Jurkat, Clone E6-1 (cell line): ENCODE results near the gene UCN2.
"Not testable (repeated sequence)": the region's sequence is repeated elsewhere in the genome, so short reads cannot be mapped to it uniquely, and the experiment has no call there.

Source experiments
- DNase-seq: peaks from one replicate; pipeline ENCODE4 v3.0.0-alpha.2; 2011; ENCODE audit warnings: low read depth, low spot score
- H3K4me3 ChIP-seq: 2 replicates; pipeline ENCODE4 v1.5.1; 2011; ENCODE audit warnings: mild to moderate bottlenecking, low read length, control low read depth, moderate library complexity

Gene UCN2

DNA sequence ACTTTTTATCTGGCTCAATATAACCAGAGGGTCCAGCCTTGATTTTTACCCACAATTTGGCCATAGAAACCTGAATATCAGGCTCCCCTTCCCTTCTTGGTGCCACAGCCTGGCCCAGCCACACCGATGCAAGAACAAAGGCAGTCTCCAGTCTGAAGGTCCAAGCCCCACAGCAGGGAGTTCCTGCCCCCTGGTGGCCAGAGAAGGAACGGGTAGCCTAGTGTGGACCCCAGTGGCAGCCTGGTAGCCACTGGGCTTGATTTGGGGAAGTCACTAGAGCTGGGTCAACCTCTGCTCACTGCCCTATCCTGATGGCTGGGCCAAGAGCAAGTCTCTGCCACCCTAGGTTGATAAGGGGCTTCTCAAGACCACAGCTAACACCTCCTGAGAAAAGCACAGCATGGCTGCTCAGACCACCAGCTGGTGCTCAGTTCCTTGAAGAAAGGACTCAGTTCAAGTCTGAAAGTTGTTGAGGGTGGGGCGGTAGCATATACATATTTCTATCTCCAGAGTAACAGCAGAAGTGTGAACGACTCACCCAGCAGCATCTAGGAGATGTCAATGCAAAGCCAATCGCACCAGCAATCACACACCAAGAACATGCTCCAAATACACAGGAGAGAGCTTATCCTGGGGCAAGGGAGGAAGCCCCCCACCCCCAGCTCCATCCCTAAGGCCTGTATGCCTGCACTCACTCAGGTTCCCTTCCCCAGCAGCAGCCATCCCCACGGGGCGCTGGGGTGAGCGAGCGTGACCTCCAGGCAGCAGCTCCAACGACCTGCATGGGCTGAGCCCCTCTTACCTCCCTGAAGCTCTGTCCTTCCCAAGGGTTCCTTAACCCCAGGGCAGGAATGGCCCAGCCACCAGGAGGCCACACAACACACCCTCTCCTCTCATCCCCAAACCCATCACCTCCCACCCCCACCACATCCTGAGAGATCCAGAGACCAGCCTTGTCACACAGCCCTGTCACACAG, 14.6 kb downstream of the UCN2 start:
- peak; percentile 58 for DNase-seq
- H3K4me3 ChIP-seq = no peak overlapping the region

DNA sequence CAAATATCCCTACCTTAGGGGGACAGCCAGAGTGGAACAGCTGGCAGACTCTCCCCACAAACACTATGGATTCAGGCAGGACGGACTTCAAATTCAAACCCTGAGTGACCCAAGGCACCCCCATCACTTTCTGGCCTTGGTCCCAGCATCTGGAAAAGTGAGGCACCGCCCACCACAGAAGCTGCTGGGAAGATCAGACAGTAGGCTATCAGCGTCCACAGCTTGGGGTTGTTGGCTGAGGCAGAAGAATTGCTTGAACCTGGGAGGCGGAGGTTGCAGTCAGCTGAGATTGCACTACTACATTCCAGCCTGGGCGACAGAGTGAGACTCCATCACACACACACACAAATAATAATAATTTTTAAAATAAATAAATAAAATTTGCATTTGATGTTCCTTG, 15.5 kb downstream of the UCN2 start:
- H3K4me3 ChIP-seq = no peak overlapping the region
- no peak for DNase-seq

- DNase-seq = no peak
- no peak overlapping the region for H3K4me3 ChIP-seq
Measured at GRCh38 chr3:48546203-48546829, 17.3 kb downstream of the UCN2 start.

DNA sequence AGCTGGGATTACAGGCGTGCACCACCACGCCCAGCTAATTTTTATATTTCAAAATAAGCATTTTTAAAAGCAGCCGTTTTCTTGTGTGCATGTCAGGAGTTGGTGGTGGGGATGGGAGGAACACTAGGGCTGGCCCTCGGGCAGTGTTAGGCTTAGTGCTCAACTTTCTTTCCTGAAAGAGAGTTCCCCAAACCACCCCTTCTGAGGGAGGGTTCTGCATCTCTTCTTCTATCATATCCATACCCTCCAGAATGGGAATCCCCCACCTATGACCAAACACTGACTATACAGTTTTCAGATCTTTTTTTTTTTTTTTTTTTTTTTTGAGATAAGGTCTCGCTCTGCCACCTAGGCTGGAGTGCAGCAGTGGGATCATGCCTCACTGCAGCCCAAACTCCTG, 19.4 kb downstream of the UCN2 start:
- H3K4me3 ChIP-seq = no peak overlapping the region
- DNase-seq = no peak

DNA sequence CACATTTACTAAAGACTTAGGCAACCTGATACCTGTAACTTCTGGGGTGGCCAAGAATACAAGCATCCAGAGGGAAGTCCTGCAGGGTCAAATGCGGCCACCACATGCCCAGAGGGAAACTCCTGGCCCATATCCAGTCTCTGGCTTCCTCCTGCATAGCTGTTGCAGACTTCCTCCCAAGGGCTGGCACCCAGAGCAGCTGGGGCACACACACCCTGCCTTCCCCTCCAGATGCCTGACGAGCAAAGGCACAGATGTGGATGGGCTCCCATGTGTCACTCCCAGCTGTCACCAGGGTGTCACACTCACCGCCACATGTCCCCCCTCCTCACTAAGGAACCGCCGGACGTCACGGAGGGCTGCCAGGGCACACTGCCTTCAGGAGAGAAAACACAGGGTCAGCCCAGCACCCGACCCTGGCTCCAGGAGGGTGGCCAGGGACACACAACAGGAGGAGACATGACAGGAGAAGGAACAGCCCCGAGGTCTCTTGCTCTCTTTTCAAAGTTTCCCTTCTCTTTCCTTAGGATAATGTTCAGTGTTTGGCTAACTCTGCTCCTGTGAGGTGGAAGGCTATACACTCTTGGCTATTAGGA, 20.2 kb downstream of the UCN2 start:
- no peak overlapping the region for H3K4me3 ChIP-seq
- no peak for DNase-seq

- no peak for DNase-seq
- H3K4me3 ChIP-seq = no peak overlapping the region
Measured at GRCh38 chr3:48538451-48538850, 25.1 kb downstream of the UCN2 start.

DNA sequence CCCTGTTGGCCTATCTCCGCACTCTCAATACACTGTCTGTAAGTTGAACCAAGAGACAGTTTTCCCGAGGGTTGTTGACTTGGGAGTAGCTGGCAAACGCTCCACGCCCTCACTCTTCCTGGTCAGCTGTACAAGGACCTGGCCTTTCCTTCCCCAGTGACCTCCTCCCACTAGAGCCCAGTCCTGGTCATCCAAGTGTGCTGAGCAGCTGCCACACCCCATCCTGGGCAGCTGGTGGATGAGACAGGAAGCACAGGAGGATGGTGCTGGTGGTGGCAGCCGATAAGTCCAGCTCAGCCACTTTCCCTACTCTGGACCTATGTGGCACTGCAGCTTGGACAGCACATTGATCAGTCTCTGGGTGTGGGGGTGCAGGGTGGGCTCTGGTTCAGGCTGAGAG, 26.8 kb downstream of the UCN2 start:
- no peak overlapping the region for H3K4me3 ChIP-seq
- no peak for DNase-seq

DNA sequence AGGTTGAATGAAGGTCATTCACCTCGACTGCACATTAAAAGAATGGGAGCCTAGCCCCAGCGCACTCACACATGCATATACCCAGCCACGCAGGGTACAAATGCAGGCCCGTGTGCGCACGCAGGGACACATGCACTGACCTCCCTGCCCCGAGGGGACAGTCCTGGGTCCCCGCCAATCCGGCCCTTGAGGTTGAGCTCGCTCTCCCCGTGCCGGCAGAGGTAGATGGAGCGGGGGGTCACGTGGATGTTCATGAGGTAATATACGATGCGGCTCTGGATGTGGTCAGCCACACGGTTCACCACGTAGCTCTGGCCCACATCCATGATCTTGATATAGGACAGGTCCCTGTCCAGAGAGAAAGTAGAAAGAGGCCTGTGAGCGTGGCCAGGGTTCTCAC, 27.5 kb downstream of the UCN2 start:
- no peak for DNase-seq

GRCh38 chr3:48535578-48535977, 28.0 kb downstream of the UCN2 start:
- DNase-seq = no peak
- H3K4me3 ChIP-seq = no peak overlapping the region

More for the DNA sequence above, 27.5 kb downstream of the UCN2 start:
- H3K4me3 ChIP-seq = no peak overlapping the region

DNA sequence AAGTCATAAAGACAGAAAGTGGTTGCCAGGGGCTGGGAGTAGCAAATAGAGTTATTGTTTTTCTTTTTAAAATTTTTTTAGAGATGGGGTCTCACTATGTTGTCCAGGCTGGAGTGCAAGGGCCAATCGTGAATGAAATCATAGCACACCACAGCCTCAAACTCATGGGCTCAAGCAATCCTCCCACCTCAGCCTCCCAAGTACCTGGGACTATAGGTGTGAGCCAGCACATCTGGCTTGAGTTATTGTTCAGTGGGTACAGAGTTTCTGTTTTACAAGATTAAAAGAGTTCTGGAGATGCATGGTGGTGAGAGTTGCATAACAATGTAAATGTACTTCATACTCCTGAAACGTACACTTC, 30.6 kb downstream of the UCN2 start:
- H3K4me3 ChIP-seq = no peak overlapping the region
- no peak for DNase-seq

GRCh38 chr3:48532271-48532976, 31.2 kb downstream of the UCN2 start:
- DNase-seq = no peak
- no peak overlapping the region for H3K4me3 ChIP-seq

- not testable (repeated sequence) for DNase-seq, H3K4me3 ChIP-seq
Measured at GRCh38 chr3:48530701-48531100, 32.9 kb downstream of the UCN2 start.

GRCh38 chr3:48528754-48529153, 34.8 kb downstream of the UCN2 start:
- DNase-seq = no peak
- no peak overlapping the region for H3K4me3 ChIP-seq

DNA sequence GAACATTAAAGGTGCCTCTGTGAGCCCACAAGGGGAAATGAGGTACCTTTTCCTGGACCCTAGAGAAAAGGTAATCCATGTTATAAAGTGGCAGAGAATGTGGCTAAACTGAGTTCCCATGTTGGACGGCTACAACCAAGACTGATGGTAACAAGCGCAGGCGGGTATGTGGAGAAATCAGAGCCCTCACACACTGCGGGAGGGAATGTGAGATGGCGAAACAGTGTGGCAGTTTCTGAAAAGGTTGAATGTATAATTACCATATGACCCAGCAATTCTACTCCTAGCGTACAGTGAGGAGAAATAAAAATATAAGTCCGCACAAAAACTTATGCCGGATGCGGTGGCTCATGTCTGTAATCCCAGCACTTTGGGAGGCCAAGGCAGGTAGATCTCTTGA, 35.5 kb downstream of the UCN2 start:
- no peak overlapping the region for H3K4me3 ChIP-seq
- DNase-seq = no peak

DNA sequence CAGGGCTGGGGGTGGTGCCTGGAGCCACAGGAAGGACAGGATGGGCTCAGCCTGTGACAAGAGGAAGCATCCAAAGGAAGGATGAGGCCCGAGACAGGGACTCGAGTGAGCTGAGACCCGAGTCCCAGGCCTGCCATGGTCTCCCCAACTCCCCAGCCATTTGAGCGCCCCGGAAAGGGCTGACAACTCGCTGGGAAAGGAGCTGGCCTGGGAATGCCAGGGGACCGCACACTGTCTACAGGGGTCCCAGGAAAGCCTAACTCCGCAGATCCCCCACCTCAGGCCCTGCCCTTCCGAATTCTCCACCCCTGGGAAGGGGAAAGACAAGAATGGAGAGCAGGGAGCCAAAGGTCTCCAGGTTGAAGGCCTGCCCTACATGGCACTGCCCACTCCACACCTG, 38.6 kb downstream of the UCN2 start:
- no peak for DNase-seq

DNA sequence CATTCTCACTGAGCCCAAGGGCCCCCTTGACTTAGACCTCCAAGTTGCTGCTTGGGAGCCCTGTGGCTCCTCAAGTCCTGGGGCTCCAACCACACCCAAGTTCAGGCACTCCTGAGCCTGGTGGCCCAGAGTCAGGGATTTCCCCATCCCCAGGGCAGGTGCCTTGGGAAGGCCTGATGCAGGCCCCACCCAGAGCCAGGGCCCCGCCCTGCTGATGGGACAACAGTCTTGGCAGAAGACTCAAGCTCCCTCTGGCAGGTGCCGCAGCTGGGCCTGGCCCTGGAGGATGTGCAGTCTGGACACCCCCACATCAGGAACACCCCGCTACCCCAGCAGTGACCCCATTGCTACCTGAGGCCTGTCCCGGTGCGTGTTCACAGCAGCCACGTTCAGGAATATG, 41.9 kb downstream of the UCN2 start:
- H3K4me3 ChIP-seq = no peak overlapping the region
- DNase-seq = no peak

More for the DNA sequence above, 38.6 kb downstream of the UCN2 start:
- H3K4me3 ChIP-seq = no peak overlapping the region

DNA sequence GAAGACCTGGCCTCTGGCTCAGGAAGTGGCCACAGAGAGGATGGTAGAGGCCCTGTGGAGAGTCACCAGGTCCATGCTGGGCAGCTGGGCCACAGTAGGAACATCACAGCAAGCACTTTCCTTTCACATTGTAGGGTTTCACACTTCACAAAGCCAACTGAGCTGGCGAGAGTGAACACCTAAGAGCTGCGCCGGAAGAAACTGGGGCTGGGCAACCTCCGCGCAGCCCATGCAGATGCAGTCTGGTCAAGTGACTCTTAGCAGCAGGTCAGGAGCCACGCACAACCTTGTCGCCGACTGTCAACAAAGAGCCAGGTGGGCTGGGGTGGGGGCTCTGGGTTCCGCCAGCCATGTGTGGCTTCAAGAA, 44.3 kb downstream of the UCN2 start:
- no peak for DNase-seq
- no peak overlapping the region for H3K4me3 ChIP-seq

GRCh38 chr3:48518638-48519276, 44.8 kb downstream of the UCN2 start:
- H3K4me3 ChIP-seq = no peak overlapping the region
- peak; percentile 17 for DNase-seq

DNA sequence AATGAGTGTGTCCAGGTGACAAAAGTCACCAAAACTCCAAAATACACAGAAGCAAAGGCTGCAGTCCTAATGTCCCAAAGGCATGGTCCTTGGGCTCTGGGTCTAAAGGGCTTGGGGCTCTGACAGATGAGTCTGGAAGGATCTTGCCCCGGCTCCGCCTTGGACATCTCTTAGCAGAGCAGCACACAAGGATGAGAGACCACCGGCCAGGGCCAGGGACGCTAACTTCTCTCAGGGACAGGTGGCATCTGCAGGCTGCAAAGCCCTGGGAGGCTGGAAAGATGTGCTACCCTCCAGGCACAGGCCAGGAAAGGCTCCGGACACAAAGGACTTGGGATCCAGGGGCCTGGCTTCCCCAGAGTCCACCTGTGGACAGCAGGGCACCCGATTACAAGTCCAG, 45.5 kb downstream of the UCN2 start:
- DNase-seq = no peak
- H3K4me3 ChIP-seq = no peak overlapping the region
